Tibial nerve (tissue), 4 donors: Measurements from ENCODE around the gene PDCL3. TPM values are rescaled to one million over a fixed set of nuclear protein-coding genes. Genes with fewer than 3 reads are reported as not detected.

Experiments
- DNase-seq, 2 donors: peaks; one replicate each; pipeline ENCODE4 v3.0.0-alpha.2; 2019; ENCODE audit warnings: low spot score in 2 of 2
- H3K27ac ChIP-seq, 4 donors: fragments of 200-600 bp; sonication (generic) in 3 of 4; one replicate each; pipeline ENCODE4 v1.5.1; 2017 to 2019; ENCODE audit warnings: mild to moderate bottlenecking in 1 of 4
- H3K27me3 ChIP-seq, 2 donors: fragments of 200-600 bp; sonication (generic) in 1 of 2; one replicate each; pipeline versions ENCODE4 v1.5.1 to v1.6.0; 2017 to 2019
- H3K36me3 ChIP-seq, 3 donors: fragments of 200-600 bp; sonication (generic); one replicate each; pipeline ENCODE4 v1.5.1; 2018 to 2019
- H3K4me1 ChIP-seq, 4 donors: fragments of 200-600 bp; sonication (generic) in 3 of 4; one replicate each; pipeline ENCODE4 v1.5.1; 2017 to 2019
- H3K4me3 ChIP-seq, 4 donors: fragments of 200-600 bp; sonication (generic) in 3 of 4; one replicate each; pipeline ENCODE4 v1.5.1; 2017 to 2019; ENCODE audit warnings: mild to moderate bottlenecking in 1 of 4, moderate library complexity in 1 of 4
- H3K9me3 ChIP-seq, 4 donors: fragments of 200-600 bp; sonication (generic) in 3 of 4; one replicate each; pipeline ENCODE4 v1.5.1; 2017 to 2019
- CTCF ChIP-seq, 5 experiments: fragments of 200-600 bp in 3 of 5; fragments of 450-650 bp in 2 of 5; sonication (generic) in 3 of 5; IDR thresholded peaks; one replicate each; pipeline ENCODE4 v1.5.1; 2016 to 2019; ENCODE audit warnings: antibody characterized with exemption in 5 of 5, mild to moderate bottlenecking in 3 of 5, moderate library complexity in 2 of 5
- EP300 ChIP-seq, 2 donors: sonication (generic); formaldehyde crosslinking; IDR thresholded peaks; one replicate each; pipeline ENCODE4 v1.6.1; 2017; ENCODE audit warnings: antibody characterized with exemption in 2 of 2, mild to moderate bottlenecking in 1 of 2
- POLR2A ChIP-seq, 2 donors: fragments of 450-650 bp; IDR thresholded peaks; one replicate each; pipeline ENCODE4 v1.6.1; 2017; ENCODE audit warnings: antibody characterized with exemption in 2 of 2, mild to moderate bottlenecking in 2 of 2, moderate library complexity in 2 of 2
- WGBS, 2 donors: methylation state at CpG; one replicate each; pipeline ENCODE4 v1.1.5; 2018; 5-methylcytosine and 5-hydroxymethylcytosine counted together
- total RNA-seq, 4 donors: library from RNA; depleted of rRNA; stranded (reverse); fragments of >200 nt; gene quantifications; one replicate each; pipeline ENCODE4 v1.1.0, GENCODE V29; 2016

Gene PDCL3
- total RNA-seq, 4 donors from 2014 or later: 7.1 to 12.1 (median 8.4) TPM

- no peaks in the 10 kb centered on the region for H3K36me3 ChIP-seq
- TF ChIP-seq POLR2A (IDR thresholded peaks at IDR 0.05) (no peak), EP300 (IDR thresholded peaks at IDR 0.05) (no peak)
- H3K4me1 ChIP-seq: no peaks in the 10 kb centered on the region
- peaks cover 0 to 4% (median 0%) of the 10 kb centered on the region in 4 donors for H3K9me3 ChIP-seq
- H3K27ac ChIP-seq: no peak overlapping the region
- WGBS, 2 donors: 78 to 80% methylated on average over 6 of the region's 6 CpGs
- H3K4me3 ChIP-seq: no peak overlapping the region
- DNase-seq: no peak
- H3K27me3 ChIP-seq: no peaks in the 10 kb centered on the region
These were observed 32.9 kb upstream of the PDCL3 start for GRCh38 chr2:100529900-100530299.

- no peaks in the 10 kb centered on the region for H3K36me3 ChIP-seq
- no peak for DNase-seq
- peaks cover 0 to 4% (median 0%) of the 10 kb centered on the region in 4 donors for H3K9me3 ChIP-seq
- no peaks in the 10 kb centered on the region for H3K4me1 ChIP-seq
- H3K27ac ChIP-seq: no peak overlapping the region
- no peak for TF ChIP-seq EP300 (IDR thresholded peaks at IDR 0.05)
- no peak for TF ChIP-seq POLR2A (IDR thresholded peaks at IDR 0.05)
- TF ChIP-seq CTCF (IDR thresholded peaks at IDR 0.05): no peak
- 60 to 72% methylated on average over 2 of the region's 2 CpGs for WGBS, 2 donors
- no peak overlapping the region for H3K4me3 ChIP-seq
- H3K27me3 ChIP-seq: no peaks in the 10 kb centered on the region
These were observed 26.9 kb upstream of the PDCL3 start for GRCh38 chr2:100535855-100536254.

DNA sequence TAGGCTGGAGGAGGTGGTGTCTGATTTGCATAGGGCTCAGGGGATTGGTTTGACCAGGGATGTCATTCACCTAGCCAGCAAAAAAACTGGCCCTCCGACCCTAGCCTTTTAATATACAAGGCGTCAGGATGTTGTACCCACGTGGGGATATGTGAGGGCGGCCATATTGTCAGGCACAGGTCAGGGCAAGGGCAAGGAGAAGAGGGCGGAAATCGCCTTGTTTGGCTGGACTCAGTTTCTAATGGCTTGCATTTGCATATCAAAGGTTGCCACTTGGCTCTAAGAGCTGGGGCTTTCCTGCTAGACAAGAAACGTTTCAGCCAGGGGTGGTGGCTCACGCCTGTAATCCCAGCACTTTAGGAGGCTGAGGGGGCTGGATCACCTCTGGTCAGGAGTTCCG lies 24.9 kb upstream of the PDCL3 start:
- Histone ChIP-seq H3K4me3 (no peak overlapping the region), H3K27me3 (no peaks in the 10 kb centered on the region), H3K27ac (no peak overlapping the region), H3K9me3 (peaks cover 0 to 4% (median 0%) of the 10 kb centered on the region in 4 donors), H3K4me1 (no peaks in the 10 kb centered on the region), H3K36me3 (no peaks in the 10 kb centered on the region)
- DNase-seq: no peak
- 72 to 74% methylated on average over 9 of the region's 9 CpGs for WGBS, 2 donors
- no peak for TF ChIP-seq POLR2A (IDR thresholded peaks at IDR 0.05)
- no peak for TF ChIP-seq EP300 (IDR thresholded peaks at IDR 0.05)
- TF ChIP-seq CTCF (IDR thresholded peaks at IDR 0.05): no peak

- H3K9me3 ChIP-seq: no peaks in the 10 kb centered on the region
- WGBS, 2 donors: 50 to 69% methylated on average over 1 of the region's 1 CpG
- no peaks in the 10 kb centered on the region for H3K27me3 ChIP-seq
- no peaks in the 10 kb centered on the region for H3K4me1 ChIP-seq
- H3K4me3 ChIP-seq: no peak overlapping the region
- no peaks in the 10 kb centered on the region for H3K36me3 ChIP-seq
- TF ChIP-seq POLR2A (IDR thresholded peaks at IDR 0.05) (no peak), CTCF (IDR thresholded peaks at IDR 0.05) (no peak), EP300 (IDR thresholded peaks at IDR 0.05) (no peak)
- H3K27ac ChIP-seq: no peak overlapping the region
- DNase-seq: no peak
These were observed 23.6 kb upstream of the PDCL3 start for GRCh38 chr2:100539221-100539620.

DNA sequence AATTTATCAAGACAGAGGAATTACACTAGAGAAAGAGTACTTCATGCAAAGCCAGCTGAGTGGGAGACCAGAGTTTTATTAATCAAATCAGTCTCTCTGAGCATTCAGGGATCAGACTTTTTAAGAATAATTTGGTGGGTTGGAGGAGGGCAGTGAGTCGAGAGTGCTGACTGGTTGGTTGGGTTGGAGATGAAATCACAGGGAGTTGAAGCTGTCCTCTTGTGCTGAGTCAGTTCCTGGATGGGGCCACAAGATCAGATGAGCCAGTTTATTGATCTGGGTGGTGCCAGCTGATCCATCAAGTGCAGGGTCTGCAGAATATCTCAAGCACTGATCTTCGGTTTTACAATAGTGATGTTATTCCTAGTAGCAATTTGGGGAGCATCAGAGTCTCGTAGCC lies 21.4 kb upstream of the PDCL3 start:
- Histone ChIP-seq H3K4me1 (no peaks in the 10 kb centered on the region), H3K4me3 (no peak overlapping the region), H3K36me3 (no peaks in the 10 kb centered on the region), H3K27me3 (no peaks in the 10 kb centered on the region), H3K27ac (no peak overlapping the region), H3K9me3 (no peaks in the 10 kb centered on the region)
- WGBS, 2 donors: 54 to 65% methylated on average over 3 of the region's 3 CpGs
- no peak for DNase-seq
- TF ChIP-seq POLR2A (IDR thresholded peaks at IDR 0.05) (no peak), EP300 (IDR thresholded peaks at IDR 0.05) (no peak), CTCF (IDR thresholded peaks at IDR 0.05) (no peak)

DNA sequence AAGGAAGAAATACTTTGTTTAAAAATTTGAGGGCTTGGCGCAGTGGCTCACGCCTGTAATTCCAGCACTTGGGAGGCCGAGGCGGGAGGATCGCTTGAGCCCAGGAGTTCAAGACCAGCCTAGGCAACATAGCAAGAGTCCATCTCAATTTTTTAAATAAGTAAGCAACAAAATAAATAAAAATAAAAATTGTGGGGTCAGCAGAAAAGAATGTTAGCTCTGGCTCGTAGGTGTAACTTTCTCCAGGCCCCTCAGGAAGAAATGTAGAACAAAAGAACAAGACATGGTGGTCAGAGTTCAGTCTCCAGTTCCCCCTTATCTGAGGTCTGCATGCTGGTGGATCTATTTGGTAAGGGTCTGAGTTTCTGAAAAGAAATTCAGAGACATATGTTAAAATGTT lies 20.4 kb upstream of the PDCL3 start:
- TF ChIP-seq EP300 (IDR thresholded peaks at IDR 0.05) (no peak), POLR2A (IDR thresholded peaks at IDR 0.05) (no peak), CTCF (IDR thresholded peaks at IDR 0.05) (no peak)
- 95 to 97% methylated on average over 6 of the region's 6 CpGs for WGBS, 2 donors
- H3K36me3 ChIP-seq: no peaks in the 10 kb centered on the region

More for the DNA sequence above, 20.4 kb upstream of the PDCL3 start:
- Histone ChIP-seq H3K4me1 (no peaks in the 10 kb centered on the region), H3K27me3 (no peaks in the 10 kb centered on the region), H3K4me3 (no peak overlapping the region), H3K9me3 (no peaks in the 10 kb centered on the region), H3K27ac (no peak overlapping the region)
- DNase-seq: no peak
